Right atrium auricular region (tissue), 2 donors: ENCODE results near the gene MXI1. TPM values are rescaled to one million over a fixed set of nuclear protein-coding genes. Genes with fewer than 3 reads are reported as not detected.

Experiments
- DNase-seq: peaks from one replicate; pipeline ENCODE4 v3.0.0-alpha.2; 2019; ENCODE audit warnings: low spot score
- H3K27ac ChIP-seq, 2 donors: fragments of 200-600 bp; sonication (generic); 1 replicate in 1 of 2; 2 replicates in 1 of 2; pipeline ENCODE4 v1.5.1; 2016 to 2019
- H3K27me3 ChIP-seq, 2 donors: fragments of 200-600 bp; sonication (generic); one replicate each; pipeline versions ENCODE4 v1.5.1 to v1.6.0; 2017 to 2019
- H3K36me3 ChIP-seq: fragments of 200-600 bp; sonication (generic); one replicate; pipeline ENCODE4 v1.5.1; 2016
- H3K4me1 ChIP-seq, 2 donors: fragments of 200-600 bp; sonication (generic); one replicate each; pipeline versions ENCODE4 v1.5.1 to v1.6.0; 2017 to 2019
- H3K4me3 ChIP-seq, 2 donors: fragments of 200-600 bp; sonication (generic); 1 replicate in 1 of 2; 2 replicates in 1 of 2; pipeline ENCODE4 v1.5.1; 2017 to 2019; ENCODE audit warnings: mild to moderate bottlenecking in 1 of 2, moderate library complexity in 1 of 2
- H3K9me3 ChIP-seq, 2 donors: fragments of 200-600 bp; sonication (generic); one replicate each; pipeline ENCODE4 v1.5.1; 2019
- total RNA-seq, 2 donors: library from RNA; depleted of rRNA; stranded (reverse); fragments of >200 nt; gene quantifications; one replicate each; pipeline ENCODE4 v1.1.0, GENCODE V29; 2016
- TF ChIP-seq, protein P1 (sequence below), 2 donors: fragments of 200-600 bp; sonication (generic); IDR thresholded peaks; one replicate each; pipeline ENCODE4 v1.5.1; 2019; ENCODE audit warnings: antibody characterized with exemption in 2 of 2

MXI1 gene
- total RNA-seq, 2 donors from 2014 or later, result 50.8 to 78.8 TPM

DNA sequence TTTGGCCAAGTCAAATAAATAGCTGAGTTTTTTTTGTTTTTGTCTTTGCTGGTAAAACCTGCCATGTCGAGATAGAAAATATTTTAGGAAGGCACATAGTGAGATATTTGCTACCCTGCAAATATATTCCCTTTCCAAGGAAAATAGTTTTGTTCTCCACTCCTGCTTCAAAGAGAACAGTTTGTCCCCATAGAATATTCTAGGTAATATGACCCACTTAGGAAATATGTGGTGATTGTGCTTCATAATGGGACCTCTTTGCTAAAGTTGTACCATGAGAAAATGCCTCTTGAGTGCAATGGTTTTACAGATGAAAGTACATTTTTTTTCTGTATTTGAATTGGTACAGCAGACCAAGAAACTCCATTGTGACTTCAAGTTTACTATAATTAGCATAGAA lies 55.8 kb downstream of the MXI1 start:
- H3K9me3 ChIP-seq, result no peaks in the 10 kb centered on the region
- no peak overlapping the region for H3K4me3 ChIP-seq
- H3K27ac ChIP-seq, result peak overlapping the region; percentile 63 to 76
- no peaks in the 10 kb centered on the region for H3K36me3 ChIP-seq
- DNase-seq, result no peak
- peaks cover 0 to 67% of the 10 kb centered on the region in 2 donors for H3K4me1 ChIP-seq
- TF ChIP-seq, protein P1, sequence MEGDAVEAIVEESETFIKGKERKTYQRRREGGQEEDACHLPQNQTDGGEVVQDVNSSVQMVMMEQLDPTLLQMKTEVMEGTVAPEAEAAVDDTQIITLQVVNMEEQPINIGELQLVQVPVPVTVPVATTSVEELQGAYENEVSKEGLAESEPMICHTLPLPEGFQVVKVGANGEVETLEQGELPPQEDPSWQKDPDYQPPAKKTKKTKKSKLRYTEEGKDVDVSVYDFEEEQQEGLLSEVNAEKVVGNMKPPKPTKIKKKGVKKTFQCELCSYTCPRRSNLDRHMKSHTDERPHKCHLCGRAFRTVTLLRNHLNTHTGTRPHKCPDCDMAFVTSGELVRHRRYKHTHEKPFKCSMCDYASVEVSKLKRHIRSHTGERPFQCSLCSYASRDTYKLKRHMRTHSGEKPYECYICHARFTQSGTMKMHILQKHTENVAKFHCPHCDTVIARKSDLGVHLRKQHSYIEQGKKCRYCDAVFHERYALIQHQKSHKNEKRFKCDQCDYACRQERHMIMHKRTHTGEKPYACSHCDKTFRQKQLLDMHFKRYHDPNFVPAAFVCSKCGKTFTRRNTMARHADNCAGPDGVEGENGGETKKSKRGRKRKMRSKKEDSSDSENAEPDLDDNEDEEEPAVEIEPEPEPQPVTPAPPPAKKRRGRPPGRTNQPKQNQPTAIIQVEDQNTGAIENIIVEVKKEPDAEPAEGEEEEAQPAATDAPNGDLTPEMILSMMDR (IDR thresholded peaks at IDR 0.05), result no peak
- no peaks in the 10 kb centered on the region for H3K27me3 ChIP-seq

DNA sequence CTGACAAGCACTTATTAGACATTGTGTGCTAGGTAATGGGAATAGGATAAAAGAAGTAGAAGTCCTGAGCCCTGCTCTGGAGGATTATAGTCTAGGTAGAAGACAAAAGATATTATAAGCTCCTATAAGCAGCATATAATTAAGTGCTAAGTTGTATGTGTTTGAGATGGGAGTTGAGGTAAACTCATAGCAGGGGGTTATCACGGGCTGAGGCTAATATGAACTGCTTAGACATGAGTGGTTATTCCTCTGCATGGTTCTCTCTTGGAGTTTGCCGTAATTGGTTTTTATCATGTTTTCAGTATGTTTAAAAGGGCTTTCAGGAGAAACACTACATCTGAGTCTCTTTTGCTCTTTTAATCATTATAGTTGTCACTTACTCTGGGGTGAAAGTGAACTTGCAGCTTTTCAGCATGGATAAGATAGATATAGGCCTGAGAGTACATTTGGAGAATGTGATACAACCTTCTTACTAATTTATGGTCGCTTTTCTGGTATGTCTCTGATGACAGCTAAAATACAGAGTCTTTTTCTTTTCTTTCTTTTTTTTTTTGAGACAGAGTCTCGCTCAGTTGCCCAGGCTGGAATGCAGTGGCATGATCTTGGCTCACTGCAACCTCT lies 58.3 kb downstream of the MXI1 start:
- Histone ChIP-seq H3K27ac (peak overlapping the region; percentile 44 to 89), H3K27me3 (no peaks in the 10 kb centered on the region), H3K4me3 (no peak overlapping the region), H3K9me3 (no peaks in the 10 kb centered on the region), H3K36me3 (no peaks in the 10 kb centered on the region), H3K4me1 (peaks cover 0 to 79% of the 10 kb centered on the region in 2 donors)
- no peak for DNase-seq
- TF ChIP-seq, protein P1 (IDR thresholded peaks at IDR 0.05), result no peak

DNA sequence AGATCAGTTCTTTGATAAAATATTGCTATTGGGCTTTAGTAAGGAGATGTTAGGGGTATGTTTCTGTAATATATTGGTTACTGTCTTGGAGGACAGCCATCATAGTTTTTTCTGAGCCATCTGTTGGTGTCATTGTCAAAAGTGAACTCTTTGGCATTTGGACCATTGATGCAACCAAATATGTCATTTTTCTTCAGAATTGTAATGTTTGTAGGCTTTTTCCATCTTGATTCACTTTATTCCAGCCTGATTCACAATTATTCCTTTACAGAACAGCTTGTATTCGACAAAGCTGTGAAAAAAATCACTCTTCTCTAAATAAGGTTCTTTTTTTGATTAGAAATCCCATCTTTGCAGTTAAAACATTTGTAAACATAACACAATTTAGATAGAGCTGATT lies 59.9 kb downstream of the MXI1 start:
- H3K27me3 ChIP-seq, result no peaks in the 10 kb centered on the region
- H3K4me3 ChIP-seq, result no peak overlapping the region
- no peak for DNase-seq
- peak overlapping the region; percentile 84 to 89 for H3K27ac ChIP-seq
- H3K36me3 ChIP-seq, result no peaks in the 10 kb centered on the region
- TF ChIP-seq, protein P1 (IDR thresholded peaks at IDR 0.05), result no peak
- H3K4me1 ChIP-seq, result peaks cover 0 to 76% of the 10 kb centered on the region in 2 donors
- H3K9me3 ChIP-seq, result no peaks in the 10 kb centered on the region

DNA sequence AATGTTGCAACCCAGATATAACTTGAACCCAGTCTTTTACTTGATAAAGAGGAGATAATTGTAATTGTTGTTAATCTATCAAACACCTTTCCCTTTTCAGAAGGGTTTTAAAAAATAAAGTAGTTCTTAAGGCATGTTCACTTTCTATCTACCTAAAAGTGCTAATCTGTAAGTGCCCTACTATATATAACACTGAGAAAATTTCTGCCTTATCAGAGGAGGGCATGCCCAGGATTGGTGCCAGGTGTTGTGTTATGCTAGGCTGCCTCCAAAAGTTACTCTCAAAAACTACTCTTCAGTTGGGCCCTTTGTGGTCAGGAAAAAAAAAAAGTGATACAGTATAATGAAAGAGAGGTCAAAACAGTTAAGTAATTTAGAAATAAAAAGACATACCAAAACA lies 61.0 kb downstream of the MXI1 start:
- no peak overlapping the region for H3K4me3 ChIP-seq
- peaks cover 0 to 74% of the 10 kb centered on the region in 2 donors for H3K4me1 ChIP-seq
- no peak for DNase-seq
- H3K27ac ChIP-seq, result peak overlapping the region; percentile 84 to 89
- no peaks in the 10 kb centered on the region for H3K9me3 ChIP-seq
- no peaks in the 10 kb centered on the region for H3K27me3 ChIP-seq
- H3K36me3 ChIP-seq, result no peaks in the 10 kb centered on the region
- TF ChIP-seq, protein P1 (IDR thresholded peaks at IDR 0.05), result no peak

DNA sequence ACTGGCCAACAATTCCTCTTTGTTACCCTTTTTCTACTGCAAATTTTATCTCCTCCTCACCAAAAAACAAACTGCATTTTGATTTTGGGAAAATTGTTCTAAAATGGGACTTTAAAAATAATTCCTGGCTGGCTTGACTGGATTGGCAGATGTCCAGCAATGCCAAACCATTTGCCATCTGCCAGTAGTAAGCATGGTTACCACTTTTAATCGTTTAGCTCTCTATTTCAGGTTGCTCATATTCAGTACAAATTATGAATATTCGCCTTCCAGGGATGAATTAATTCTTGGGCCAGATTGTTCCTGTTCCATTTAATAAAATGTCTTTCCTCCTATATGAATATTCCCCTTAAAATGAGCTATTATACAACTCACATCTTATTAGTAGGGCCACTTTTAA lies 61.6 kb downstream of the MXI1 start:
- peaks cover 0 to 74% of the 10 kb centered on the region in 2 donors for H3K4me1 ChIP-seq
- TF ChIP-seq, protein P1 (IDR thresholded peaks at IDR 0.05), result no peak

More for the DNA sequence above, 61.6 kb downstream of the MXI1 start:
- Histone ChIP-seq H3K27me3 (no peaks in the 10 kb centered on the region), H3K9me3 (no peaks in the 10 kb centered on the region), H3K36me3 (no peaks in the 10 kb centered on the region), H3K4me3 (peak overlapping the region in 1 of 2 donors; percentile 29), H3K27ac (peak overlapping the region; percentile 84 to 89)
- DNase-seq, result no peak
